ENCODE results near the gene CEP128.

GRCh38 chr14:80965037-80965436, 23.5 kb upstream of the CEP128 start:
- TF ChIP-seq CTCF (conservative IDR thresholded peaks at IDR 0.05) = no peak
- no peak for TF ChIP-seq EZH2 (IDR thresholded peaks at IDR 0.05; ENCODE audit: low read depth)

All from PC-9 (cell line).